ENCODE data around the gene VIP.

The VIP gene

DNA sequence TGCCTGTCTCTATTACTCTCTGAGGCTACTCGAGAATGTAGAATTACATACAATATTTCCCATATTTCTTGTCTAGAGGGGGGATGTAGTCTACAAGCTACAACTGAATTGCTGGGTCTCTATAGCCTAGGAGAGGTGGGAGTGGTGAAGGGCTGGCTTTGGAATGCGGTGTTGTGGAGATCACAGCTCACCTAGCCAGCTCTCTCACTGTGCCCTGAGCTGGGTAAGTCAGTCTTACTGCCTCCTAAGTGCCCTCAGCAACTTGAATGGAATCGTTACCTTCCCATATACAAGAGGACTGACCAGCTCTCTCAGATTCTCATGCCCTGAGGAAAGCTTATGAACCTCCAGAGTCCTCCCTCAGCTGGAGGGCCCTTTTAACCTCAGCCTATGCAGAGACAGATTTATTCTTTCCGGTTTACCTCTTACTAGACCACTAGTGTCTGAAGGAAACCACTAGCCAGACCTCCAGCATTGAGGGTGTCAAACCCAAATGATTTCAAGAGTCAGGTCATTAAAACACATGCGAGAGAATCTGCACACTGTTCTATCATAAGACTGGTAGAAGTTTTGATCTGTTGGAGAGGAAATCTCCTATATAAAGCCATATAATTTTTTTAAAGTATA lies 20.6 kb downstream of the VIP start:
- Histone ChIP-seq H3K36me3 (ENCODE audit: control insufficient read depth in 2 of 2, insufficient read depth in 2 of 2, low read length in 2 of 2) (no peaks in the 10 kb centered on the region), H3K27me3 (ENCODE audit: control insufficient read depth in 2 of 2, insufficient read depth in 2 of 2, low read length in 2 of 2) (no peaks in the 10 kb centered on the region), H3K9me3 (ENCODE audit: control insufficient read depth in 2 of 2, low read length in 2 of 2) (no peaks in the 10 kb centered on the region), H3K4me1 (ENCODE audit: control insufficient read depth in 2 of 2, insufficient read depth in 2 of 2, low read length in 2 of 2) (no peaks in the 10 kb centered on the region), H3K9ac (ENCODE audit: low read depth in 1 of 2, low read length in 2 of 2) (no peak overlapping the region), H3K27ac (ENCODE audit: low read depth in 2 of 2, low read length in 2 of 2) (no peak overlapping the region), H3K4me3 (ENCODE audit: low read length in 2 of 2) (no peak overlapping the region)

DNA sequence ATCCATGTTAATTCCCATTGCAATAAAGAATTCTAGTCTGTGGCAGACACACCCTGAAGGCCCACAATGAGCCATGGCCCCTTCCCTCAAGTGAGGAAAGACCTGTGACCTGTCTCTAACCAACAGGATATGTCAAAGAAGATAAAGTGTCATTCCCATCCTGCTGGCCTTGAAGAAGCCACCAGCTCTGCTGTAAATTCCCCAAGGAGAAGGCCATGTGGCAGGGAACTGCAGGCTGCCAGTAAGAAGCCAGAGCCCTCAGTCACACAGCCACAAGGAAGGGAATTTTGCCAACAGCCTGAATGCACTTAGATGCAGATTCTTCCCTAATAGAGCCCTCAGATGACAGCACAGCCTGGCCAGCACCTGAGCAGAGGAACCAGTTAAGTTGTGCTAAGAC lies 24.8 kb downstream of the VIP start:
- Histone ChIP-seq H3K4me1 (ENCODE audit: control insufficient read depth in 2 of 2, insufficient read depth in 2 of 2, low read length in 2 of 2) (no peaks in the 10 kb centered on the region), H3K27me3 (ENCODE audit: control insufficient read depth in 2 of 2, insufficient read depth in 2 of 2, low read length in 2 of 2) (no peaks in the 10 kb centered on the region), H3K4me3 (ENCODE audit: low read length in 2 of 2) (no peak overlapping the region), H3K36me3 (ENCODE audit: control insufficient read depth in 2 of 2, insufficient read depth in 2 of 2, low read length in 2 of 2) (no peaks in the 10 kb centered on the region), H3K27ac (ENCODE audit: low read depth in 2 of 2, low read length in 2 of 2) (no peak overlapping the region), H3K9me3 (ENCODE audit: control insufficient read depth in 2 of 2, low read length in 2 of 2) (no peaks in the 10 kb centered on the region), H3K9ac (ENCODE audit: low read depth in 1 of 2, low read length in 2 of 2) (no peak overlapping the region)

DNA sequence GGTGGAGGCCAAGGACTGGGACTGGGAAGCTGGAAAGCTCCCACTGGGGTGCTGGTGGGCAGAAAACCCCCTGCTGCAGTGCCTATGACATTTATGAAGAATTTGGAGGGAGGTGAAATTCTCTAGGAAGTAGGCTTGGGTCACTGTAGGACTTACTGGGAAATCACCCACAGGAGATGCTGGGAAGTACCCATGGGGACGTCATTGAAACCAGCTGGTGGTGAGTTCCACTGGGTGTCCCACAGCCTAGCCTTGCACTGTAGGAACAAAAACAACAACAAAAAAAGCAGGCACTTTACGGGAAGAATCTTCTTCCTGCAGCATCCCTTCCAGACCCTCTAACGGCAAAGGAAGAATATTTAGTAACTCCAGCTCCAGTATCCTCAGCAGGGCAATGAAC lies 26.2 kb downstream of the VIP start:
- Histone ChIP-seq H3K9me3 (ENCODE audit: control insufficient read depth in 2 of 2, low read length in 2 of 2) (no peaks in the 10 kb centered on the region), H3K4me1 (ENCODE audit: control insufficient read depth in 2 of 2, insufficient read depth in 2 of 2, low read length in 2 of 2) (no peaks in the 10 kb centered on the region), H3K36me3 (ENCODE audit: control insufficient read depth in 2 of 2, insufficient read depth in 2 of 2, low read length in 2 of 2) (no peaks in the 10 kb centered on the region), H3K4me3 (ENCODE audit: low read length in 2 of 2) (no peak overlapping the region), H3K27ac (ENCODE audit: low read depth in 2 of 2, low read length in 2 of 2) (no peak overlapping the region), H3K9ac (ENCODE audit: low read depth in 1 of 2, low read length in 2 of 2) (no peak overlapping the region), H3K27me3 (ENCODE audit: control insufficient read depth in 2 of 2, insufficient read depth in 2 of 2, low read length in 2 of 2) (no peaks in the 10 kb centered on the region)

DNA sequence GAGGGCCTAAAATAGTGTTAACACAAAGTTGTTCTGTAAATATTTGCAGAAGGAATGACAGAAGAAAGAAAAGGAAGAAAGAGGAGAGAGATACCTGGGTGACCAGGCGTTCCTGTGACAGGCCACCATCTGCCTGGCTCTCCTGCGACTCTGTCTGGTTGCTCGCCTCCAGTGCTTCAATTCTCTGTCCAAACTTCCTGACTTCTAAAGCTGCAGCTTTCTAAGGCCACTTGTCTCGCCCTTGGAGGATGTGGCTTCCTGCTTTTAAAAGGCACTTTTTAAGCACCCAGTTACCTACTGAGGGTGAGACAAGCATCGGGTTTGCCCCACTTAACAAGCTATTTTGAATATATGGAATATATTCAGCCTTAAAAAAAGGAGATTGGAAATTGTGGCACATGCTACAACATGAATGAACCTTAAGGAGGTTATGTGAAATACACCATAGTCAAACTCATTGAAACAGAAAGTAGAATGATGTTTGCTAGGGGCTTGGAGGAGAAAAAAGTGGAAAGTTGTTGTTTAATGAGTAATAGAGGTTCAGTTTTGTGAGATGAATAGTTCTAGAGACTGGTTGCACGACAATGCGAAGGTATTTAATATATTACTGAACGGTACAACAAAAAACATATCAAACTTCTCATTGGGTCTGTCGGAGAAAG lies 32.8 kb downstream of the VIP start:
- no peak overlapping the region for H3K4me3 ChIP-seq (ENCODE audit: low read length in 2 of 2)
- no peak overlapping the region for H3K27ac ChIP-seq (ENCODE audit: low read depth in 2 of 2, low read length in 2 of 2)
- no peaks in the 10 kb centered on the region for H3K4me1 ChIP-seq (ENCODE audit: control insufficient read depth in 2 of 2, insufficient read depth in 2 of 2, low read length in 2 of 2)
- no peaks in the 10 kb centered on the region for H3K27me3 ChIP-seq (ENCODE audit: control insufficient read depth in 2 of 2, insufficient read depth in 2 of 2, low read length in 2 of 2)
- no peak overlapping the region for H3K9ac ChIP-seq (ENCODE audit: low read depth in 1 of 2, low read length in 2 of 2)
- H3K36me3 ChIP-seq (ENCODE audit: control insufficient read depth in 2 of 2, insufficient read depth in 2 of 2, low read length in 2 of 2): no peaks in the 10 kb centered on the region
- H3K9me3 ChIP-seq (ENCODE audit: control insufficient read depth in 2 of 2, low read length in 2 of 2): no peaks in the 10 kb centered on the region

DNA sequence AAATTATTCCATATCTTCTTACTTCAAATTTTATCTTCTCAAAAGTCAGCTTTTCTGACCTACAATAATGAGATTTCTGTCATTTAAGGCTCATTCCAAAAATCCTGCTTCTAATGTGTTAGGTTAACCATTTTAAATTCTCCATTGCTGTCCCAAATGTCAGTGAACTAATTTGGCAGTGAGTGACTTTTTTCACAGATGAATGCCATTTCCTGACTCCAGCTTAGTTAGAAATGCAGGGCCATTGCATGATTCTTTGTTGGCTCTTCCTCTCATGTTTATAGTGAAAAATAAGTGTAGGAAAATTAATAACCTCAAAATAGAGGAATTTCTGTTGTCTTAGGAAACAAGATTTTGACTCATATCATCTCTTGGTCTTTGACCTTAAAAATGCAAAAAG lies 44.1 kb downstream of the VIP start:
- Histone ChIP-seq H3K9me3 (ENCODE audit: control insufficient read depth in 2 of 2, low read length in 2 of 2) (no peaks in the 10 kb centered on the region), H3K27ac (ENCODE audit: low read depth in 2 of 2, low read length in 2 of 2) (no peak overlapping the region), H3K4me1 (ENCODE audit: control insufficient read depth in 2 of 2, insufficient read depth in 2 of 2, low read length in 2 of 2) (no peaks in the 10 kb centered on the region)

DNA sequence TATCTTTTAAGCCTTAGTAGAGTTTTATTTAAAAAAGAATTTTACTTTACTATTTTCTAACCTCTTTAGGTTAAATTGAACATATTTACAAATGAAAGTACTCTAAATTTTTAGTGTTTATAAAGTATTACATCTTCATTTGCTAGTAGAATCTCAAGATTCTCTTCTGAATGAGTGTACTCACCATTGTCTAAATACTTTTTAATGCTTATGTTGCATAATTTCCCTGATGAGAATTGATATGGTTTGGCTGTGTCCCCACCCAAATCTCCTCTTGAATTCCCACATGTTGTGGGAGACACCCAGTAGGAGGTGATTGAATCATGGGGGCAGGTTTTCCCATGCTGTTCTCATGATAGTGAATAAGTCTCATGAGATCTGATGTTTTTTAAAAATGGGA lies 53.6 kb downstream of the VIP start:
- Histone ChIP-seq H3K4me3 (ENCODE audit: low read length in 2 of 2) (no peak overlapping the region), H3K9me3 (ENCODE audit: control insufficient read depth in 2 of 2, low read length in 2 of 2) (no peaks in the 10 kb centered on the region), H3K9ac (ENCODE audit: low read depth in 1 of 2, low read length in 2 of 2) (no peak overlapping the region), H3K36me3 (ENCODE audit: control insufficient read depth in 2 of 2, insufficient read depth in 2 of 2, low read length in 2 of 2) (no peaks in the 10 kb centered on the region), H3K27ac (ENCODE audit: low read depth in 2 of 2, low read length in 2 of 2) (no peak overlapping the region), H3K27me3 (ENCODE audit: control insufficient read depth in 2 of 2, insufficient read depth in 2 of 2, low read length in 2 of 2) (no peaks in the 10 kb centered on the region), H3K4me1 (ENCODE audit: control insufficient read depth in 2 of 2, insufficient read depth in 2 of 2, low read length in 2 of 2) (no peaks in the 10 kb centered on the region)

More for the DNA sequence above, 44.1 kb downstream of the VIP start:
- Histone ChIP-seq H3K36me3 (ENCODE audit: control insufficient read depth in 2 of 2, insufficient read depth in 2 of 2, low read length in 2 of 2) (no peaks in the 10 kb centered on the region), H3K27me3 (ENCODE audit: control insufficient read depth in 2 of 2, insufficient read depth in 2 of 2, low read length in 2 of 2) (no peaks in the 10 kb centered on the region), H3K9ac (ENCODE audit: low read depth in 1 of 2, low read length in 2 of 2) (no peak overlapping the region), H3K4me3 (ENCODE audit: low read length in 2 of 2) (no peak overlapping the region)
